DOHH2 (cell line): ENCODE results near the gene SPOPL.
"Not testable (repeated sequence)": the region's sequence is repeated elsewhere in the genome, so short reads cannot be mapped to it uniquely, and the experiment has no call there.

ENCODE experiments used
- H3F3A ChIP-seq: fragments of 200-600 bp; sonication (generic), shearing (Covaris generic); 2 replicates; pipeline ENCODE4 v1.6.0; 2016; ENCODE audit warnings: antibody characterized with exemption, mild to moderate bottlenecking; ENCODE audit not compliant: control insufficient read depth, insufficient read depth
- H3K27ac ChIP-seq: fragments of 200-600 bp; sonication (generic); 2 replicates; pipeline ENCODE4 v1.5.1; 2014; ENCODE audit warnings: low read depth, mild to moderate bottlenecking, low read length, moderate library complexity
- H3K27me3 ChIP-seq: fragments of 200-600 bp; sonication (generic); 2 replicates; pipeline ENCODE4 v1.6.1; 2014; ENCODE audit warnings: mild to moderate bottlenecking, low read length, mixed read lengths; ENCODE audit not compliant: control insufficient read depth
- H3K36me3 ChIP-seq: fragments of 200-600 bp; sonication (generic); 2 replicates; pipeline ENCODE4 v1.6.1; 2014; ENCODE audit warnings: mild to moderate bottlenecking, low read length, moderate library complexity, mixed read lengths; ENCODE audit not compliant: control insufficient read depth
- H3K4me1 ChIP-seq: fragments of 200-600 bp; sonication (generic); 2 replicates; pipeline ENCODE4 v1.6.1; 2014; ENCODE audit warnings: mild to moderate bottlenecking, low read length, mixed read lengths; ENCODE audit not compliant: control insufficient read depth
- H3K4me2 ChIP-seq: fragments of 200-600 bp; sonication (generic); 2 replicates; pipeline ENCODE4 v1.6.0; 2014; ENCODE audit warnings: mild to moderate bottlenecking, low read length, moderate library complexity
- H3K4me3 ChIP-seq: fragments of 200-600 bp; sonication (generic); 2 replicates; pipeline ENCODE4 v1.5.1; 2014; ENCODE audit warnings: mild to moderate bottlenecking, low read length, mixed read lengths
- H3K79me2 ChIP-seq: fragments of 200-600 bp; sonication (generic); 2 replicates; pipeline ENCODE4 v1.6.1; 2014; ENCODE audit warnings: mild to moderate bottlenecking, low read length, mixed read lengths; ENCODE audit not compliant: control insufficient read depth
- H3K9me2 ChIP-seq: fragments of 200-600 bp; sonication (generic); replicated peaks from 2 replicates; pipeline ENCODE4 v1.6.1; 2014; ENCODE audit warnings: mild to moderate bottlenecking, low read length, mixed read lengths; ENCODE audit not compliant: control insufficient read depth
- H3K9me3 ChIP-seq: fragments of 200-600 bp; sonication (generic); 2 replicates; pipeline ENCODE4 v1.6.1; 2014; ENCODE audit warnings: antibody characterized with exemption, low read length, mixed read lengths; ENCODE audit not compliant: control insufficient read depth, insufficient read depth
- H4K20me1 ChIP-seq: fragments of 200-600 bp; sonication (generic); 2 replicates; pipeline ENCODE4 v1.6.0; 2014; ENCODE audit warnings: low read depth, mild to moderate bottlenecking, antibody characterized with exemption, low read length, moderate library complexity; ENCODE audit not compliant: control insufficient read depth, insufficient read depth
- EZH2phosphoT487 ChIP-seq: fragments of 200-600 bp; sonication (generic); IDR thresholded peaks from 2 replicates; pipeline ENCODE4 v1.6.1; 2017; ENCODE audit warnings: borderline replicate concordance, mild to moderate bottlenecking, antibody characterized with exemption, low read length, moderate library complexity, mixed read lengths
- TF ChIP-seq, protein P1 (sequence below): fragments of 200-600 bp; sonication (generic); IDR thresholded peaks from one replicate; pipeline ENCODE4 v1.5.1; 2014; ENCODE audit warnings: antibody characterized with exemption, mild to moderate bottlenecking, low read depth, low read length; ENCODE audit not compliant: poor library complexity, severe bottlenecking

The SPOPL gene

GRCh38 chr2:138537170-138537915 is 35.8 kb downstream of the SPOPL start:
- Histone ChIP-seq H3K36me3 (peaks cover 24% of the 10 kb centered on the region), H3K4me1 (no peaks in the 10 kb centered on the region), H3K9me3 (peaks cover 12% of the 10 kb centered on the region), H4K20me1 (no peaks in the 10 kb centered on the region), H3K27me3 (no peaks in the 10 kb centered on the region), H3K27ac (no peak overlapping the region), H3K79me2 (peaks cover 72% of the 10 kb centered on the region), H3K4me3 (no peak overlapping the region), H3F3A (no peaks in the 10 kb centered on the region), H3K9me2 (no peaks in the 10 kb centered on the region), H3K4me2 (no peak overlapping the region)
- TF ChIP-seq EZH2phosphoT487 = no peak
- TF ChIP-seq, protein P1, sequence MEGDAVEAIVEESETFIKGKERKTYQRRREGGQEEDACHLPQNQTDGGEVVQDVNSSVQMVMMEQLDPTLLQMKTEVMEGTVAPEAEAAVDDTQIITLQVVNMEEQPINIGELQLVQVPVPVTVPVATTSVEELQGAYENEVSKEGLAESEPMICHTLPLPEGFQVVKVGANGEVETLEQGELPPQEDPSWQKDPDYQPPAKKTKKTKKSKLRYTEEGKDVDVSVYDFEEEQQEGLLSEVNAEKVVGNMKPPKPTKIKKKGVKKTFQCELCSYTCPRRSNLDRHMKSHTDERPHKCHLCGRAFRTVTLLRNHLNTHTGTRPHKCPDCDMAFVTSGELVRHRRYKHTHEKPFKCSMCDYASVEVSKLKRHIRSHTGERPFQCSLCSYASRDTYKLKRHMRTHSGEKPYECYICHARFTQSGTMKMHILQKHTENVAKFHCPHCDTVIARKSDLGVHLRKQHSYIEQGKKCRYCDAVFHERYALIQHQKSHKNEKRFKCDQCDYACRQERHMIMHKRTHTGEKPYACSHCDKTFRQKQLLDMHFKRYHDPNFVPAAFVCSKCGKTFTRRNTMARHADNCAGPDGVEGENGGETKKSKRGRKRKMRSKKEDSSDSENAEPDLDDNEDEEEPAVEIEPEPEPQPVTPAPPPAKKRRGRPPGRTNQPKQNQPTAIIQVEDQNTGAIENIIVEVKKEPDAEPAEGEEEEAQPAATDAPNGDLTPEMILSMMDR = no peak

- not testable (repeated sequence) for H3K4me3 ChIP-seq, H3F3A ChIP-seq, H3K4me1 ChIP-seq, H4K20me1 ChIP-seq, H3K9me3 ChIP-seq, H3K36me3 ChIP-seq, H3K27me3 ChIP-seq, H3K4me2 ChIP-seq, H3K9me2 ChIP-seq, H3K27ac ChIP-seq
- peaks cover 56% of the 10 kb centered on the region for H3K79me2 ChIP-seq
Observed at GRCh38 chr2:138544206-138544605, 42.6 kb downstream of the SPOPL start.

GRCh38 chr2:138548796-138549195 is 47.2 kb downstream of the SPOPL start:
- H3K9me2 ChIP-seq = no peaks in the 10 kb centered on the region
- peaks cover 49% of the 10 kb centered on the region for H3K79me2 ChIP-seq
- H3K4me1 ChIP-seq = no peaks in the 10 kb centered on the region
- no peaks in the 10 kb centered on the region for H3K9me3 ChIP-seq
- H3K27me3 ChIP-seq = no peaks in the 10 kb centered on the region
- no peaks in the 10 kb centered on the region for H3F3A ChIP-seq
- no peak overlapping the region for H3K4me2 ChIP-seq
- no peak overlapping the region for H3K27ac ChIP-seq
- H3K4me3 ChIP-seq = no peak overlapping the region
- H3K36me3 ChIP-seq = peaks cover 41% of the 10 kb centered on the region
- H4K20me1 ChIP-seq = no peaks in the 10 kb centered on the region
- TF ChIP-seq EZH2phosphoT487 = no peak
- TF ChIP-seq, protein P1 = no peak

GRCh38 chr2:138550172-138550571 is 48.6 kb downstream of the SPOPL start:
- no peak overlapping the region for H3K4me3 ChIP-seq
- no peak overlapping the region for H3K27ac ChIP-seq
- H3K27me3 ChIP-seq = no peaks in the 10 kb centered on the region
- H3K36me3 ChIP-seq = peaks cover 53% of the 10 kb centered on the region
- H3K79me2 ChIP-seq = peaks cover 39% of the 10 kb centered on the region
- no peaks in the 10 kb centered on the region for H3K9me2 ChIP-seq
- no peaks in the 10 kb centered on the region for H3K4me1 ChIP-seq
- H3K4me2 ChIP-seq = no peak overlapping the region
- H3F3A ChIP-seq = no peaks in the 10 kb centered on the region
- TF ChIP-seq, protein P1 = no peak
- no peak for TF ChIP-seq EZH2phosphoT487
- H3K9me3 ChIP-seq = no peaks in the 10 kb centered on the region
- H4K20me1 ChIP-seq = no peaks in the 10 kb centered on the region
